Measurements from ENCODE around the gene GPD2.

GPD2 gene

DNA sequence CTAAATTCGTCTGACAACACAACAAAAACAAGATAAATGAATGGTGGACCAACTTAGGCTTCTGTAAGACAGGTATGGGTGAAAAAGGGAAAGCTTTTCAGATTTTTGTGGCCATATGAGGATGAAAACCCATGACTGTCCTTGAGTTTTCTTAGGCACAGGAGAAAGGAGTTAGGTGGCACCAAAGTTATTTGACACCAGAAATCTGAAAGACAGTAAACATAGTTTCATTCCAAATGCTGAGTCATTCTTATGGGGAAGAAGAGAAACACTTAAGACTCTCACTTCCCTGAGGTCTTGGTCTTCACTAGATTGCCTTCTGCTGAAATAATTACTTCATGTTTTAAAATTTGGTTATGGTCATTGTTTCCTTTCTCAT lies 5.2 kb upstream of the GPD2 start:
- Histone ChIP-seq H3K79me2 (ENCODE audit: control insufficient read depth, insufficient read depth, low read length, poor library complexity) (peaks cover 6% of the 10 kb centered on the region), H3K4me2 (ENCODE audit: low read length) (no peak overlapping the region), H4K8ac (ENCODE audit: low read depth, low read length) (no peak overlapping the region), H2AK5ac (ENCODE audit: low read length) (no peak overlapping the region), H3K4ac (ENCODE audit: low read depth, low read length) (no peak overlapping the region), H3K27ac (ENCODE audit: low read depth, low read length) (no peak overlapping the region), H4K91ac (ENCODE audit: low read depth, low read length) (no peak overlapping the region), H3K4me1 (ENCODE audit: control insufficient read depth in 1 of 2, insufficient read depth in 2 of 2, low read length in 2 of 2) (no peaks in the 10 kb centered on the region), H2AFZ (ENCODE audit: insufficient read depth, low read length, poor library complexity) (no peak overlapping the region), H3K14ac (ENCODE audit: low read length) (no peak overlapping the region), H3K23ac (ENCODE audit: low read length) (no peak overlapping the region), H4K12ac (ENCODE audit: low read depth, low read length) (no peak overlapping the region), H2BK12ac (ENCODE audit: low read length) (no peak overlapping the region), H2BK120ac (ENCODE audit: insufficient read depth, low read length, poor library complexity) (no peak overlapping the region), H2BK5ac (ENCODE audit: low read depth, low read length, poor library complexity) (no peak overlapping the region), H3K27me3 (ENCODE audit: insufficient read depth, low read length) (no peaks in the 10 kb centered on the region), H3K79me1 (ENCODE audit: low read length) (peaks cover 11% of the 10 kb centered on the region), H3K36me3 (ENCODE audit: control insufficient read depth in 1 of 2, insufficient read depth in 2 of 2, low read length in 2 of 2) (no peaks in the 10 kb centered on the region), H3K4me3 (ENCODE audit: low read depth, low read length) (no peak overlapping the region), H3K9ac (ENCODE audit: low read length) (no peak overlapping the region), H3K9me3 (ENCODE audit: insufficient read depth, low read depth, low read length) (no peaks in the 10 kb centered on the region), H3K18ac (ENCODE audit: low read length) (no peak overlapping the region)
- WGBS (ENCODE audit: extremely low coverage, insufficient coverage, insufficient read length) = no CpG with 5 or more reads among the region's 1 CpG
- DNase-seq = peak in 1 of 2 donors; percentile 44

- Histone ChIP-seq H2BK5ac (ENCODE audit: low read depth, low read length, poor library complexity) (no peak overlapping the region), H3K4ac (ENCODE audit: low read depth, low read length) (no peak overlapping the region), H4K12ac (ENCODE audit: low read depth, low read length) (no peak overlapping the region), H3K4me2 (ENCODE audit: low read length) (peak overlapping the region; percentile 92), H2AK5ac (ENCODE audit: low read length) (no peak overlapping the region), H2AFZ (ENCODE audit: insufficient read depth, low read length, poor library complexity) (peak overlapping the region; percentile 96), H4K8ac (ENCODE audit: low read depth, low read length) (peak overlapping the region; percentile 95), H2BK12ac (ENCODE audit: low read length) (no peak overlapping the region), H3K27me3 (ENCODE audit: insufficient read depth, low read length) (no peaks in the 10 kb centered on the region), H3K4me1 (ENCODE audit: control insufficient read depth in 1 of 2, insufficient read depth in 2 of 2, low read length in 2 of 2) (peaks cover 3 to 5% of the 10 kb centered on the region in 2 experiments), H3K27ac (ENCODE audit: low read depth, low read length) (peak overlapping the region; percentile 97), H3K36me3 (ENCODE audit: control insufficient read depth in 1 of 2, insufficient read depth in 2 of 2, low read length in 2 of 2) (no peaks in the 10 kb centered on the region), H3K79me1 (ENCODE audit: low read length) (peaks cover 16% of the 10 kb centered on the region), H3K9ac (ENCODE audit: low read length) (no peak overlapping the region), H3K9me3 (ENCODE audit: insufficient read depth, low read depth, low read length) (no peaks in the 10 kb centered on the region), H3K4me3 (ENCODE audit: low read depth, low read length) (peak overlapping the region; percentile 87), H3K18ac (ENCODE audit: low read length) (no peak overlapping the region), H3K23ac (ENCODE audit: low read length) (no peak overlapping the region), H2BK120ac (ENCODE audit: insufficient read depth, low read length, poor library complexity) (no peak overlapping the region), H3K14ac (ENCODE audit: low read length) (no peak overlapping the region), H4K91ac (ENCODE audit: low read depth, low read length) (no peak overlapping the region), H3K79me2 (ENCODE audit: control insufficient read depth, insufficient read depth, low read length, poor library complexity) (peaks cover 6% of the 10 kb centered on the region)
- no CpG with 5 or more reads among the region's 8 CpGs for WGBS (ENCODE audit: extremely low coverage, insufficient coverage, insufficient read length)
- peak; percentile 51 to 55 for DNase-seq
These were observed 1.5 kb upstream of the GPD2 start for GRCh38 chr2:156434461-156435291.

DNA sequence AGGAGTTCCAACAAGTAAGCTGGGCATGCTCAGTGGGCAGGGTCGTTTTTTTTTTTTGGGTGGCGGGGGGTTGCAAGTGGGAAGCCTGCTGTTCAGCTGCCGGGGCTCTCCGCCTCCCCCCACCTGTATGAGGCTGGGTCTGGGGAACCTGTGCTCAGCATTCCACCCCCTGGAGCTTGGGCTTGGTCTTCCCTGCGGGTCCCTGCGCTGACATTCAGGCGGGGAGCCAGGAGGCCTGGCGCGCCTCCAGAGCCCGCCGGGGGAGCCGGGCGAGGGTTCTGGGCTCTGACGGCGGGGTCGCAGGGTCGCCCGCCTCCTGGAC lies 822 bp upstream of the GPD2 start:
- no CpG with 5 or more reads among the region's 18 CpGs for WGBS (ENCODE audit: extremely low coverage, insufficient coverage, insufficient read length)
- H3K79me2 ChIP-seq (ENCODE audit: control insufficient read depth, insufficient read depth, low read length, poor library complexity) = peaks cover 6% of the 10 kb centered on the region
- H3K4me3 ChIP-seq (ENCODE audit: low read depth, low read length) = peak overlapping the region; percentile 87
- H3K27ac ChIP-seq (ENCODE audit: low read depth, low read length) = peak overlapping the region; percentile 97
- H3K27me3 ChIP-seq (ENCODE audit: insufficient read depth, low read length) = no peaks in the 10 kb centered on the region
- no peak overlapping the region for H3K23ac ChIP-seq (ENCODE audit: low read length)
- DNase-seq = no peak
- H3K4me1 ChIP-seq (ENCODE audit: control insufficient read depth in 1 of 2, insufficient read depth in 2 of 2, low read length in 2 of 2) = peaks cover 3 to 5% of the 10 kb centered on the region in 2 experiments
- H3K9ac ChIP-seq (ENCODE audit: low read length) = peak overlapping the region; percentile 95
- H3K36me3 ChIP-seq (ENCODE audit: control insufficient read depth in 1 of 2, insufficient read depth in 2 of 2, low read length in 2 of 2) = no peaks in the 10 kb centered on the region
- H3K4me2 ChIP-seq (ENCODE audit: low read length) = peak overlapping the region; percentile 92
- H4K12ac ChIP-seq (ENCODE audit: low read depth, low read length) = peak overlapping the region; percentile 26
- peak overlapping the region; percentile 79 for H2BK120ac ChIP-seq (ENCODE audit: insufficient read depth, low read length, poor library complexity)
- H2AFZ ChIP-seq (ENCODE audit: insufficient read depth, low read length, poor library complexity) = peak overlapping the region; percentile 96
- H2AK5ac ChIP-seq (ENCODE audit: low read length) = peak overlapping the region; percentile 11
- H3K14ac ChIP-seq (ENCODE audit: low read length) = peak overlapping the region; percentile 84
- H3K9me3 ChIP-seq (ENCODE audit: insufficient read depth, low read depth, low read length) = no peaks in the 10 kb centered on the region
- peak overlapping the region; percentile 92 for H4K91ac ChIP-seq (ENCODE audit: low read depth, low read length)
- peak overlapping the region; percentile 85 for H3K18ac ChIP-seq (ENCODE audit: low read length)
- peaks cover 16% of the 10 kb centered on the region for H3K79me1 ChIP-seq (ENCODE audit: low read length)
- H3K4ac ChIP-seq (ENCODE audit: low read depth, low read length) = peak overlapping the region; percentile 80
- H2BK5ac ChIP-seq (ENCODE audit: low read depth, low read length, poor library complexity) = peak overlapping the region; percentile 71
- H2BK12ac ChIP-seq (ENCODE audit: low read length) = no peak overlapping the region
- peak overlapping the region; percentile 95 for H4K8ac ChIP-seq (ENCODE audit: low read depth, low read length)

- H3K27me3 ChIP-seq (ENCODE audit: insufficient read depth, low read length) = no peaks in the 10 kb centered on the region
- peak overlapping the region; percentile 92 for H4K91ac ChIP-seq (ENCODE audit: low read depth, low read length)
- WGBS (ENCODE audit: extremely low coverage, insufficient coverage, insufficient read length) = no CpG with 5 or more reads among the region's 15 CpGs
- peak overlapping the region; percentile 87 for H3K4me3 ChIP-seq (ENCODE audit: low read depth, low read length)
- H4K12ac ChIP-seq (ENCODE audit: low read depth, low read length) = peak overlapping the region; percentile 6
- H3K4me1 ChIP-seq (ENCODE audit: control insufficient read depth in 1 of 2, insufficient read depth in 2 of 2, low read length in 2 of 2) = peaks cover 3 to 5% of the 10 kb centered on the region in 2 experiments
- no peaks in the 10 kb centered on the region for H3K36me3 ChIP-seq (ENCODE audit: control insufficient read depth in 1 of 2, insufficient read depth in 2 of 2, low read length in 2 of 2)
- no peak overlapping the region for H2AK5ac ChIP-seq (ENCODE audit: low read length)
- no peaks in the 10 kb centered on the region for H3K9me3 ChIP-seq (ENCODE audit: insufficient read depth, low read depth, low read length)
- peak overlapping the region; percentile 85 for H3K9ac ChIP-seq (ENCODE audit: low read length)
- peak overlapping the region; percentile 92 for H3K4me2 ChIP-seq (ENCODE audit: low read length)
- peak overlapping the region; percentile 40 for H3K18ac ChIP-seq (ENCODE audit: low read length)
- peak overlapping the region; percentile 57 for H4K8ac ChIP-seq (ENCODE audit: low read depth, low read length)
- H2BK12ac ChIP-seq (ENCODE audit: low read length) = no peak overlapping the region
- peaks cover 6% of the 10 kb centered on the region for H3K79me2 ChIP-seq (ENCODE audit: control insufficient read depth, insufficient read depth, low read length, poor library complexity)
- peaks cover 14% of the 10 kb centered on the region for H3K79me1 ChIP-seq (ENCODE audit: low read length)
- H2AFZ ChIP-seq (ENCODE audit: insufficient read depth, low read length, poor library complexity) = peak overlapping the region; percentile 26
- peak overlapping the region; percentile 35 for H2BK120ac ChIP-seq (ENCODE audit: insufficient read depth, low read length, poor library complexity)
- DNase-seq = peak in 1 of 2 donors; percentile 34
- H3K4ac ChIP-seq (ENCODE audit: low read depth, low read length) = peak overlapping the region; percentile 15
- H3K27ac ChIP-seq (ENCODE audit: low read depth, low read length) = peak overlapping the region; percentile 97
- peak overlapping the region; percentile 6 for H3K14ac ChIP-seq (ENCODE audit: low read length)
- H3K23ac ChIP-seq (ENCODE audit: low read length) = no peak overlapping the region
- H2BK5ac ChIP-seq (ENCODE audit: low read depth, low read length, poor library complexity) = peak overlapping the region; percentile 38
These were observed 412 bp downstream of the GPD2 start for GRCh38 chr2:156436497-156437085.
